Natural killer cell (primary cell): ENCODE data around the gene FLYWCH1. TPM values are rescaled to one million over a fixed set of nuclear protein-coding genes. Genes with fewer than 3 reads are reported as not detected.

Experiments
- ATAC-seq, 3 donors: fragments of 150-1000 bp in 2 of 3; fragments of 200-7000 bp in 1 of 3; cut with Tn5 transposase; 1 replicate in 1 of 3; 2 replicates in 2 of 3; pipeline ENCODE4 v1.10.0; 2021; ENCODE audit warnings: mild to moderate bottlenecking in 2 of 3, moderate library complexity in 2 of 3
- DNase-seq, 2 donors: peaks; one replicate each; pipeline versions ENCODE4 v3.0.0 to v3.0.0-alpha.2; 2013 to 2021; ENCODE audit warnings: mixed read lengths in 1 of 2
- H3K27ac ChIP-seq: one replicate; pipeline ENCODE4 v1.5.1; 2013; ENCODE audit warnings: mild to moderate bottlenecking, low read length
- H3K27me3 ChIP-seq: one replicate; pipeline ENCODE4 v1.6.1; 2013; ENCODE audit warnings: low read length; ENCODE audit not compliant: control insufficient read depth, insufficient read depth
- H3K36me3 ChIP-seq: one replicate; pipeline ENCODE4 v1.6.1; 2013; ENCODE audit warnings: low read length; ENCODE audit not compliant: control insufficient read depth, insufficient read depth
- H3K4me1 ChIP-seq: one replicate; pipeline ENCODE4 v1.6.1; 2013; ENCODE audit warnings: low read length; ENCODE audit not compliant: control insufficient read depth, insufficient read depth
- H3K4me3 ChIP-seq: one replicate; pipeline ENCODE4 v1.5.1; 2013; ENCODE audit warnings: low read length
- H3K9me3 ChIP-seq: one replicate; pipeline ENCODE4 v1.6.1; 2013; ENCODE audit warnings: low read length; ENCODE audit not compliant: control insufficient read depth, insufficient read depth
- H3K27ac Mint-ChIP-seq, 2 donors: one replicate each; pipeline ENCODE4 v1.8.0; 2022; ENCODE audit warnings: mild to moderate bottlenecking in 2 of 2, mixed read lengths in 2 of 2, moderate library complexity in 1 of 2
- H3K27me3 Mint-ChIP-seq, 2 donors: one replicate each; pipeline ENCODE4 v1.8.0; 2022; ENCODE audit warnings: low read depth in 2 of 2, mixed read lengths in 2 of 2
- H3K36me3 Mint-ChIP-seq: one replicate; pipeline ENCODE4 v1.8.0; 2022; ENCODE audit warnings: mixed read lengths
- H3K4me1 Mint-ChIP-seq, 2 donors: one replicate each; pipeline ENCODE4 v1.8.0; 2022; ENCODE audit warnings: mixed read lengths in 2 of 2
- H3K4me3 Mint-ChIP-seq: one replicate; pipeline ENCODE4 v1.8.0; 2022; ENCODE audit warnings: mild to moderate bottlenecking, moderate library complexity, mixed read lengths
- H3K9me3 Mint-ChIP-seq, 2 donors: one replicate each; pipeline ENCODE4 v1.8.0; 2022; ENCODE audit warnings: mixed read lengths in 2 of 2
- WGBS: methylation state at CpG from one replicate; pipeline ENCODE4 v1.1.7; 2013; ENCODE audit warnings: missing lambda C conversion rate; ENCODE audit not compliant: insufficient coverage; 5-methylcytosine and 5-hydroxymethylcytosine counted together
- intact Hi-C: fragments of 100-400 bp; cut with micrococcal nuclease; formaldehyde crosslinking; loops from one replicate; pipeline ENCODE4 v1.14.2; 2022
- total RNA-seq, 4 donors: library from RNA; stranded (reverse); fragments of 120-200 nt in 1 of 4; gene quantifications; one replicate each; pipeline versions ENCODE4 v1.2.3 to v1.2.4, GENCODE V29; 2013 to 2022
- TF ChIP-seq, protein P1 (sequence below): fragments of 200-600 bp; IDR thresholded peaks from one replicate; pipeline ENCODE4 v1.8.0; 2022; ENCODE audit warnings: antibody characterized with exemption

FLYWCH1 gene
- total RNA-seq, 3 donors from 2014 or later (not counting 1 experiment from before 2014, with no cell fraction given) = 85.1 to 148 (median 130) TPM

DNA sequence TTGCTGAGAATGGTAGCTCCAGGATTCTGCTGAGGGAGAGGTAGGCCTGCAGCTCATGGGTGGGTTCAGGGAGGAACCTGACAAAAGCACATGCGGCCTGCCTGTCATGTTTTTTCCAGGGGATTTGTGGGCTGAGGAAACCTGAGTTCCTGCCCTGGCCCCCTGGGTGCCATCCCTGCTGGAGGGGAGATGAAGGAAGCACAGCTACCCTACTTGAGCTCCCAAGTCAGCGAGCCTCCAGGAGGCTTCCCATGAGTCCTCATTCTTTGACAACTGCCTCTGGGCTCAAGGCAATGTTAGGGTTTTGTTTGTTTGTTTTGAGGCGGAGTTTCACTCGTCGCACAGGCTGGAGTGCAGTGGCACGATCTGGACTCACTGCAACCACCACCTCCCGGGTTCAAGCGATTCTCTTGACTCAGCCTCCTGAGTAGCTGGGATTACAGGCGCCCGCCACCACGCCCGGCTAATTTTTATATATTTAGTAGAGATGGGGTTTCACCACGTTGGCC lies 12.1 kb upstream of the FLYWCH1 start:
- H3K27ac ChIP-seq = no peak overlapping the region
- H3K36me3 ChIP-seq = peaks cover 3% of the 10 kb centered on the region
- ATAC-seq = no peak
- Mint-ChIP-seq H3K36me3 (no peaks in the 10 kb centered on the region), H3K9me3 (no peaks in the 10 kb centered on the region), H3K4me3 (no peak overlapping the region), H3K4me1 (peaks cover 6 to 10% of the 10 kb centered on the region in 2 donors), H3K27me3 (no peaks in the 10 kb centered on the region), H3K27ac (no peak overlapping the region)
- WGBS = 98% methylated on average over 13 of the region's 13 CpGs
- H3K4me3 ChIP-seq = no peak overlapping the region
- intact Hi-C loops = no loop called here
- H3K9me3 ChIP-seq = no peaks in the 10 kb centered on the region
- DNase-seq = no peak
- peaks cover 11% of the 10 kb centered on the region for H3K4me1 ChIP-seq
- TF ChIP-seq, protein P1, sequence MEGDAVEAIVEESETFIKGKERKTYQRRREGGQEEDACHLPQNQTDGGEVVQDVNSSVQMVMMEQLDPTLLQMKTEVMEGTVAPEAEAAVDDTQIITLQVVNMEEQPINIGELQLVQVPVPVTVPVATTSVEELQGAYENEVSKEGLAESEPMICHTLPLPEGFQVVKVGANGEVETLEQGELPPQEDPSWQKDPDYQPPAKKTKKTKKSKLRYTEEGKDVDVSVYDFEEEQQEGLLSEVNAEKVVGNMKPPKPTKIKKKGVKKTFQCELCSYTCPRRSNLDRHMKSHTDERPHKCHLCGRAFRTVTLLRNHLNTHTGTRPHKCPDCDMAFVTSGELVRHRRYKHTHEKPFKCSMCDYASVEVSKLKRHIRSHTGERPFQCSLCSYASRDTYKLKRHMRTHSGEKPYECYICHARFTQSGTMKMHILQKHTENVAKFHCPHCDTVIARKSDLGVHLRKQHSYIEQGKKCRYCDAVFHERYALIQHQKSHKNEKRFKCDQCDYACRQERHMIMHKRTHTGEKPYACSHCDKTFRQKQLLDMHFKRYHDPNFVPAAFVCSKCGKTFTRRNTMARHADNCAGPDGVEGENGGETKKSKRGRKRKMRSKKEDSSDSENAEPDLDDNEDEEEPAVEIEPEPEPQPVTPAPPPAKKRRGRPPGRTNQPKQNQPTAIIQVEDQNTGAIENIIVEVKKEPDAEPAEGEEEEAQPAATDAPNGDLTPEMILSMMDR = no peak
- no peaks in the 10 kb centered on the region for H3K27me3 ChIP-seq

DNA sequence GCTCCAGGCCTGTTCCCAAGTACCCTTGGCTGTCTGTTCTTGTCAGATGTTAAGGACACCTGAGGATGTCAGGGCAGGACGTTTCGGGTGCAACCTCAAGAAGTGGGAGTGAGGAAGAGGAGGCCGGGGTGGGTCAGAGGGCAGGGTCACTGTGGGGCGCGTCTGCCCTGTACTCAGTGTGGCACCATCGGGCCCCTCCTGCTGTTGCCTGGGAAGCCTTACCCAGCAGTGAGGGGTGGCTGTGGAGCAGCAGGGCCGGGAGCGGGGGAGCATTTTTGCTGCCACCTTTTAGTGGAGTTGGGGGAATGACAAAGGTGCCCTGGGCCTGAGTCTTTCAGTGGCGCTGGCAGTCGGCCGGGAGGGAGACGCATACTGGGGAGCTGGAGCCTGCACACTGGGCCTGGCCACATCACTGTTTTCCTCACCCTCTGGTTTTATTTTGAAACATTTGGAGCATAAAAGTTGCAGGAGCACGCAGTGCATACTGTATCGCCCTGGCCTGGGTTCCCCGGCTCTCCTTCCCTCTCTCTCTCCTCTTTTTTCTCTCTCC lies 11.1 kb upstream of the FLYWCH1 start:
- WGBS = 96% methylated on average over 15 of the region's 15 CpGs
- no peak overlapping the region for H3K4me3 Mint-ChIP-seq
- peaks cover 18% of the 10 kb centered on the region for H3K4me1 ChIP-seq
- H3K27ac Mint-ChIP-seq = no peak overlapping the region
- TF ChIP-seq, protein P1 = no peak
- H3K4me3 ChIP-seq = no peak overlapping the region
- H3K27ac ChIP-seq = no peak overlapping the region
- H3K36me3 Mint-ChIP-seq = no peaks in the 10 kb centered on the region
- no peaks in the 10 kb centered on the region for H3K27me3 Mint-ChIP-seq
- no peak for DNase-seq
- ATAC-seq = no peak
- no peaks in the 10 kb centered on the region for H3K27me3 ChIP-seq
- intact Hi-C loops = no loop called here
- H3K9me3 Mint-ChIP-seq = no peaks in the 10 kb centered on the region
- peaks cover 3% of the 10 kb centered on the region for H3K36me3 ChIP-seq
- no peaks in the 10 kb centered on the region for H3K9me3 ChIP-seq
- peaks cover 6 to 15% of the 10 kb centered on the region in 2 donors for H3K4me1 Mint-ChIP-seq

DNA sequence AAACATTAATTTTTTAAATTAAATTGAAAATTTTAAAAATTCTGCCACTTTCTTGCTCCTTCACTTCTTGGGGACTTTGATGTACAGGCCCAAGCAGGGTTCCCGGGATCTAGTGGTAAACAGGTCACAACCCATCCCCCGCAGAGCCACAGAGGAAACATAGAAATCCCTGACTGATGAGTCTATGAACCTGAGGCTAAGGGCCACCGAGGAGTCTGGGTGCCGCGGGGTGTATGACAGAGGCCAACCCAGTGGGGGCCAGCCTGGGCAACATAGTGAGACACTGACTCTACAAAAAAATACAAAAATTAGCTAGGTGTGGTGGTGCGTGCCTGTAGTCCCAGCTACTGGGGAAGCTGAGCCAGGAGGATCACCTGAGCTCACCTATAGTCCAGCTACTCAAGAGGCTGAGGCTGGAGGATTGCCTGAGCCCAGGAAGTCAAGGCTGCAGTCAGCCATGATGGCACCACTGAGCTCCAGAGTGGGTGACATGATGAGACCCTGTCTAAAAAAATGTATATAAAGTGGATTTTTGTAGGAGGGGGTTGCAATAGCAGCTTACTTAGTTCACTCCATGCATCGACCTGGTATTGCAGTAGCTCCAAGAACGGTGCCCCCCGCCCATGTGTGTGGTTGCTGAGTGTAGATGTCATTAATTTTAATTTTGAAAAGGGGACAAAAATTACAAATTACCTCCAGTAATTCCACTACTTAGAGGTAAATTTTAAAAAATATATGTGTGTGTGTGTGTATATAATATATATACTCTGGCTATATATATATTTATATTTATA lies 9.2 kb upstream of the FLYWCH1 start:
- Mint-ChIP-seq H3K36me3 (no peaks in the 10 kb centered on the region), H3K27ac (no peak overlapping the region), H3K4me3 (peak overlapping the region; percentile 53), H3K27me3 (no peaks in the 10 kb centered on the region), H3K9me3 (no peaks in the 10 kb centered on the region), H3K4me1 (peaks cover 20 to 33% of the 10 kb centered on the region in 2 donors)
- H3K4me3 ChIP-seq = no peak overlapping the region
- intact Hi-C loops = no loop called here
- no peaks in the 10 kb centered on the region for H3K9me3 ChIP-seq
- H3K27me3 ChIP-seq = no peaks in the 10 kb centered on the region
- 96% methylated on average over 7 of the region's 9 CpGs for WGBS
- ATAC-seq (no peak), DNase-seq (no peak)
- peaks cover 32% of the 10 kb centered on the region for H3K4me1 ChIP-seq
- TF ChIP-seq, protein P1 = no peak
- no peaks in the 10 kb centered on the region for H3K36me3 ChIP-seq
- no peak overlapping the region for H3K27ac ChIP-seq
